Effector memory CD4-positive, alpha-beta T cell (primary cell): ENCODE results near the gene POGZ.
"Not testable (repeated sequence)": the region's sequence is repeated elsewhere in the genome, so short reads cannot be mapped to it uniquely, and the experiment has no call there.

ENCODE experiments used
- DNase-seq, 3 donors: peaks; one replicate each; pipeline ENCODE4 v3.0.0-alpha.2; 2020
- H3K27ac ChIP-seq: 2 replicates; pipeline ENCODE4 v1.7.0; 2013; ENCODE audit warnings: mild to moderate bottlenecking, low read length, moderate library complexity; ENCODE audit not compliant: insufficient read depth, poor library complexity, severe bottlenecking
- H3K27me3 ChIP-seq: replicated peaks from 2 replicates; pipeline ENCODE4 v1.7.0; 2013; ENCODE audit warnings: mild to moderate bottlenecking, low read length; ENCODE audit not compliant: insufficient read depth, control insufficient read depth, poor library complexity, severe bottlenecking
- H3K36me3 ChIP-seq: 2 replicates; pipeline ENCODE4 v1.7.0; 2013; ENCODE audit warnings: mild to moderate bottlenecking, low read length, moderate library complexity; ENCODE audit not compliant: control insufficient read depth, insufficient read depth
- H3K4me1 ChIP-seq: 2 replicates; pipeline ENCODE4 v1.7.0; 2013; ENCODE audit warnings: low read length, mild to moderate bottlenecking; ENCODE audit not compliant: control insufficient read depth, insufficient read depth, poor library complexity, severe bottlenecking
- H3K4me3 ChIP-seq: 2 replicates; pipeline ENCODE4 v1.7.0; 2013; ENCODE audit warnings: low read length, low read depth, mild to moderate bottlenecking; ENCODE audit not compliant: insufficient read depth, poor library complexity, severe bottlenecking
- H3K9me3 ChIP-seq: 2 replicates; pipeline ENCODE4 v1.7.0; 2013; ENCODE audit warnings: mild to moderate bottlenecking, low read length, moderate library complexity; ENCODE audit not compliant: control insufficient read depth

POGZ gene

GRCh38 chr1:151457911-151458801 lies 1.1 kb downstream of the POGZ start:
- DNase-seq: peak; percentile 60 to 65 (median 63)
- Histone ChIP-seq H3K27me3 (no peaks in the 10 kb centered on the region), H3K4me3 (peak overlapping the region; percentile 69), H3K4me1 (peaks cover 6% of the 10 kb centered on the region), H3K27ac (peak overlapping the region; percentile 81), H3K9me3 (no peaks in the 10 kb centered on the region), H3K36me3 (no peaks in the 10 kb centered on the region)

- no peak overlapping the region for H3K4me3 ChIP-seq
- H3K4me1 ChIP-seq: peaks cover 6% of the 10 kb centered on the region
- H3K9me3 ChIP-seq: no peaks in the 10 kb centered on the region
- DNase-seq: no peak
- no peaks in the 10 kb centered on the region for H3K36me3 ChIP-seq
- H3K27me3 ChIP-seq: no peaks in the 10 kb centered on the region
- H3K27ac ChIP-seq: no peak overlapping the region
These were observed 3.3 kb downstream of the POGZ start for GRCh38 chr1:151455966-151456365.

GRCh38 chr1:151455231-151455630 lies 4.1 kb downstream of the POGZ start:
- no peak for DNase-seq
- Histone ChIP-seq H3K27me3 (no peaks in the 10 kb centered on the region), H3K27ac (no peak overlapping the region), H3K36me3 (no peaks in the 10 kb centered on the region), H3K9me3 (no peaks in the 10 kb centered on the region), H3K4me1 (peaks cover 6% of the 10 kb centered on the region), H3K4me3 (no peak overlapping the region)

- no peaks in the 10 kb centered on the region for H3K9me3 ChIP-seq
- no peaks in the 10 kb centered on the region for H3K4me1 ChIP-seq
- no peaks in the 10 kb centered on the region for H3K27me3 ChIP-seq
- no peak for DNase-seq
- H3K27ac ChIP-seq: no peak overlapping the region
- H3K4me3 ChIP-seq: no peak overlapping the region
- H3K36me3 ChIP-seq: no peaks in the 10 kb centered on the region
These were observed 11.6 kb downstream of the POGZ start for GRCh38 chr1:151447696-151448095.

- Histone ChIP-seq H3K27ac (no peak overlapping the region), H3K36me3 (peaks cover 13% of the 10 kb centered on the region), H3K4me3 (no peak overlapping the region), H3K4me1 (no peaks in the 10 kb centered on the region), H3K9me3 (no peaks in the 10 kb centered on the region), H3K27me3 (no peaks in the 10 kb centered on the region)
- no peak for DNase-seq
These were observed 14.5 kb downstream of the POGZ start for GRCh38 chr1:151444783-151445177.

GRCh38 chr1:151443846-151444782 lies 15.2 kb downstream of the POGZ start:
- DNase-seq: peak; percentile 28 to 51 (median 33)
- no peak overlapping the region for H3K4me3 ChIP-seq

GRCh38 chr1:151437396-151437795 lies 21.9 kb downstream of the POGZ start:
- not testable (repeated sequence) for H3K9me3 ChIP-seq, H3K4me3 ChIP-seq, DNase-seq, H3K4me1 ChIP-seq, H3K27ac ChIP-seq, H3K27me3 ChIP-seq
- H3K36me3 ChIP-seq: peaks cover 16% of the 10 kb centered on the region

More at GRCh38 chr1:151443846-151444782, 15.2 kb downstream of the POGZ start:
- Histone ChIP-seq H3K36me3 (peaks cover 13% of the 10 kb centered on the region), H3K4me1 (no peaks in the 10 kb centered on the region), H3K27me3 (no peaks in the 10 kb centered on the region), H3K9me3 (no peaks in the 10 kb centered on the region), H3K27ac (no peak overlapping the region)

- Histone ChIP-seq H3K36me3 (peaks cover 16% of the 10 kb centered on the region), H3K27ac (no peak overlapping the region), H3K4me1 (no peaks in the 10 kb centered on the region), H3K9me3 (no peaks in the 10 kb centered on the region), H3K27me3 (no peaks in the 10 kb centered on the region), H3K4me3 (no peak overlapping the region)
- no peak for DNase-seq
These were observed 22.3 kb downstream of the POGZ start for GRCh38 chr1:151436985-151437384.

- no peaks in the 10 kb centered on the region for H3K4me1 ChIP-seq
- DNase-seq: no peak
These were observed 24.1 kb downstream of the POGZ start for GRCh38 chr1:151435174-151435573.

GRCh38 chr1:151433827-151434226 lies 25.5 kb downstream of the POGZ start:
- H3K36me3 ChIP-seq: peaks cover 17% of the 10 kb centered on the region
- not testable (repeated sequence) for H3K4me3 ChIP-seq, H3K4me1 ChIP-seq, H3K9me3 ChIP-seq, H3K27ac ChIP-seq, DNase-seq, H3K27me3 ChIP-seq

More at GRCh38 chr1:151435174-151435573, 24.1 kb downstream of the POGZ start:
- no peaks in the 10 kb centered on the region for H3K9me3 ChIP-seq
- H3K4me3 ChIP-seq: no peak overlapping the region
- no peak overlapping the region for H3K27ac ChIP-seq
- H3K36me3 ChIP-seq: peaks cover 4% of the 10 kb centered on the region
- H3K27me3 ChIP-seq: no peaks in the 10 kb centered on the region
